Common myeloid progenitor, CD34-positive (primary cell): ENCODE data around the gene HEPH.
"Not testable (repeated sequence)": the region's sequence is repeated elsewhere in the genome, so short reads cannot be mapped to it uniquely, and the experiment has no call there.

ENCODE experiments used
- CTCF ChIA-PET: fragments of 350-600 bp; sonication (Branson Sonifier 250); formaldehyde crosslinking; loops from one replicate; lab custom pipeline; 2021; ENCODE audit warnings: antibody characterized with exemption; lab: Charles Lee
- POLR2A ChIA-PET: fragments of 350-600 bp; sonication (Branson Sonifier 250); formaldehyde crosslinking; loops from one replicate; lab custom pipeline; 2021; ENCODE audit warnings: antibody characterized with exemption; lab: Charles Lee
- DNase-seq, 3 donors: peaks; one replicate each; pipeline versions ENCODE4 v3.0.0 to v3.0.0-alpha.2; 2013
- H3K27ac ChIP-seq, 2 experiments: 1 replicate in 1 of 2; 2 replicates in 1 of 2; pipeline ENCODE4 v1.7.0; 2013; ENCODE audit warnings: inconsistent platforms in 2 of 2, low read length in 2 of 2, mild to moderate bottlenecking in 2 of 2, low read depth in 1 of 2, moderate library complexity in 1 of 2; ENCODE audit not compliant: severe bottlenecking in 2 of 2, insufficient read depth in 1 of 2, poor library complexity in 1 of 2
- H3K27me3 ChIP-seq, 5 experiments: replicated peaks in 2 of 5; 1 replicate in 3 of 5; 2 replicates in 2 of 5; pipeline versions ENCODE4 v1.6.1 to v1.7.0; 2013; ENCODE audit warnings: low read length in 4 of 5, mild to moderate bottlenecking in 2 of 5, moderate library complexity in 2 of 5, inconsistent platforms in 1 of 5; ENCODE audit not compliant: insufficient read depth in 5 of 5, control insufficient read depth in 4 of 5
- H3K36me3 ChIP-seq, 4 experiments: 1 replicate in 2 of 4; 2 replicates in 2 of 4; pipeline versions ENCODE4 v1.6.1 to v1.7.0; 2013; ENCODE audit warnings: low read length in 3 of 4, control low read depth in 1 of 4, mild to moderate bottlenecking in 1 of 4; ENCODE audit not compliant: control insufficient read depth in 4 of 4, insufficient read depth in 4 of 4
- H3K4me1 ChIP-seq, 4 experiments: 1 replicate in 3 of 4; 2 replicates in 1 of 4; pipeline versions ENCODE4 v1.6.1 to v1.7.1; 2013; ENCODE audit warnings: low read length in 3 of 4, mild to moderate bottlenecking in 3 of 4, control low read depth in 1 of 4, inconsistent platforms in 1 of 4, moderate library complexity in 1 of 4; ENCODE audit not compliant: control insufficient read depth in 4 of 4, insufficient read depth in 4 of 4; ENCODE audit errors: control extremely low read depth in 1 of 4
- H3K4me3 ChIP-seq, 7 experiments: 1 replicate in 4 of 7; 2 replicates in 3 of 7; pipeline versions ENCODE4 v1.5.1 to v1.7.0; 2013; ENCODE audit warnings: mild to moderate bottlenecking in 7 of 7, low read length in 6 of 7, moderate library complexity in 6 of 7, inconsistent platforms in 2 of 7, low read depth in 2 of 7, control low read depth in 1 of 7; ENCODE audit not compliant: insufficient read depth in 4 of 7, control insufficient read depth in 1 of 7; ENCODE audit errors: extremely low read depth in 1 of 7
- H3K9me3 ChIP-seq, 5 experiments: 1 replicate in 4 of 5; 2 replicates in 1 of 5; pipeline versions ENCODE4 v1.6.1 to v1.7.1; 2013; ENCODE audit warnings: low read length in 4 of 5, mild to moderate bottlenecking in 2 of 5, inconsistent platforms in 1 of 5, low read depth in 1 of 5, moderate library complexity in 1 of 5; ENCODE audit not compliant: control insufficient read depth in 4 of 5, insufficient read depth in 2 of 5; ENCODE audit errors: control extremely low read depth in 1 of 5
- WGBS: methylation state at CpG from one replicate; pipeline ENCODE4 v1.1.5; 2013; ENCODE audit not compliant: insufficient coverage; 5-methylcytosine and 5-hydroxymethylcytosine counted together

Gene HEPH

GRCh38 chrX:66203114-66203513 lies 39.1 kb downstream of the HEPH start:
- POLR2A ChIA-PET = no interaction called here
- no peaks in the 10 kb centered on the region for H3K36me3 ChIP-seq
- DNase-seq = no peak
- 76% methylated on average over 3 of the region's 5 CpGs for WGBS
- no peaks in the 10 kb centered on the region for H3K9me3 ChIP-seq
- H3K4me3 ChIP-seq = no peak overlapping the region
- H3K27ac ChIP-seq = no peak overlapping the region
- H3K4me1 ChIP-seq = no peaks in the 10 kb centered on the region
- peaks cover 0 to 11% (median 0%) of the 10 kb centered on the region in 5 experiments for H3K27me3 ChIP-seq
- CTCF ChIA-PET = interaction anchor here (1.8 kb wide), 1 partner anchor 526 kb away, joined by 4 read pairs; no protein-coding TSS in a partner anchor

DNA sequence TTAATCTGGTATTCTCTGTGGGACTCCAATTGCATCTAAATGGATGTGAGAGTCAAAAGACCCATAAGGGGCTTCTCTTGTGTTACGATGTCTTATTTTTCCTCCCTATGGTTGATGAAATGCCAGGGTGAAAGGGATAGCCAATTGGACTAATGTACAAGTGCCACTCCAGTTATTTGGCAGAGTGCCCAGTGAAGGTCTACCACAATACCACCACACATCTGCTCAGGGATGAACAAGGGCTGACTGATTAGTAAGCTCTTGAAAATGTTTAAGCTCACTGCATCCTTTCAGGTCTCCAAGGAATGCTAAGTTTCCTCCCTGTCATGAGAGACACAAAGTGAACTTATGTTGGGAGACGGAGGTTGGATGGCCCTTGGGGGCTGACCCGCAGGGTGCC lies 57.8 kb downstream of the HEPH start:
- Histone ChIP-seq H3K4me3 (no peak overlapping the region), H3K4me1 (no peaks in the 10 kb centered on the region), H3K27me3 (no peaks in the 10 kb centered on the region), H3K36me3 (no peaks in the 10 kb centered on the region), H3K27ac (no peak overlapping the region), H3K9me3 (no peaks in the 10 kb centered on the region)
- WGBS = 82% methylated on average over 3 of the region's 3 CpGs
- ChIA-PET CTCF (no interaction called here), POLR2A (no interaction called here)
- peak in 2 of 3 donors; percentile 21 to 33 for DNase-seq

DNA sequence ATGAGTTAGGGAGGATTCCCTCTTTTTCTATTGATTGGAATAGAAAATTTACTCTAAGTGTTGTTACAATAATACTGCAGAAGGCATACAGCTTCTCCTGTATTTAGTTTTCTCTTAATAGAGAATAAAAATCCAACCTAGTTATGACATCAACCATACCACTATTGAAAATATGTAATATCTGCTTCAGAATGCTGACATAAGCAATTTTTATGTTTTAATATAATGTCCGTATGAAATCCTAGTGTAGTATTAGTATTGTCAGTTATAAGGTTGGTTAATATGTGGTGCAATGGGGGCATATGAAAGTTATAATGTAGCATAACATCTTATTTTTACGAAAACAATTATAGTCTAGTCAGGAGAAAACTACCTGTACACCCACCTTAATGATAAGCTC lies 68.2 kb downstream of the HEPH start:
- H3K9me3 ChIP-seq = peaks cover 0 to 3% (median 2%) of the 10 kb centered on the region in 5 experiments
- no peak overlapping the region for H3K4me3 ChIP-seq
- no peak for DNase-seq
- ChIA-PET POLR2A (no interaction called here), CTCF (no interaction called here)
- no peak overlapping the region for H3K27ac ChIP-seq
- no CpG with 5 or more reads among the region's 2 CpGs for WGBS
- H3K36me3 ChIP-seq = no peaks in the 10 kb centered on the region
- H3K27me3 ChIP-seq = no peaks in the 10 kb centered on the region
- H3K4me1 ChIP-seq = no peaks in the 10 kb centered on the region

DNA sequence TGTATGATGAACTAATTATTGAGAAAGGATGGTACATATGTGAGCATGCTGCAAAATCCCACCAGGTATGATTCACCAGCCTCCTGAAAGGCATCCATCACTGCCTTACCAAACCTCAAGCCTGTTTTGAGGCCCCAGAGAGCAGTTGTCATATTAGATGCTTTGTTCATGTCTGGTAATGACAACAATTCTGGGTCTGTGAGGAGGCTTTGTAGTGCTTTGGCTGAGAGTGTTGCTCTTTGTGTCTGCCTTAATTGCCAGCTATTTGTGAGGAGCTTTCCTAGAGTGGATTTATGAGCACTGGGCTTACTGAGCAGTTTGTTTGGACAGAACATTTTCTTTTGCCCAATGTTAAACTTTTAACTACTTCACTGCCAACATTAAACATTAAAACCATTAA lies 69.2 kb downstream of the HEPH start:
- Histone ChIP-seq H3K36me3 (no peaks in the 10 kb centered on the region), H3K4me1 (no peaks in the 10 kb centered on the region), H3K27ac (no peak overlapping the region), H3K9me3 (peaks cover 0 to 3% (median 0%) of the 10 kb centered on the region in 5 experiments), H3K27me3 (no peaks in the 10 kb centered on the region), H3K4me3 (no peak overlapping the region)
- DNase-seq = no peak
- ChIA-PET POLR2A (no interaction called here), CTCF (no interaction called here)

DNA sequence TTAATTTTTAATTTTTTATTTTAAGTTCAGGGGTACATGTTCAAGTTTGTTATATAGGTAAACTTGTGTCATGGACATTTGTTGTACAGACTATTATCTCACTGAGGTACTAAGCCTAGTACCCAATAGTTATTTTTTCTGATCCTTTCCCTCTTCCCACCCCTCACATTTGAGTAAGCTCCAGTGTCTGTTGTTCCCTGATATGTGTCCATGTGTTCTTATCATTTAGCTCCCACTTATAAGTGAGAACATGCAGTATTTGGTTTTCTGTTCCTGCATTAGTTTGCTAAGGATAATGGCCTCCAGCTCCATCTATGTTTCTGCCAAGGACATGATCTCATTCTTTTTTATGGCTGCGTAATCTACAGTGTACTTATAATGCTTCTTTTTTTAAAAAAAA lies 69.9 kb downstream of the HEPH start:
- H3K27me3 ChIP-seq, H3K4me1 ChIP-seq, H3K27ac ChIP-seq, DNase-seq, H3K9me3 ChIP-seq, H3K4me3 ChIP-seq, POLR2A ChIA-PET, H3K36me3 ChIP-seq, CTCF ChIA-PET: not testable (repeated sequence)
- no CpG with 5 or more reads among the region's 1 CpG for WGBS

DNA sequence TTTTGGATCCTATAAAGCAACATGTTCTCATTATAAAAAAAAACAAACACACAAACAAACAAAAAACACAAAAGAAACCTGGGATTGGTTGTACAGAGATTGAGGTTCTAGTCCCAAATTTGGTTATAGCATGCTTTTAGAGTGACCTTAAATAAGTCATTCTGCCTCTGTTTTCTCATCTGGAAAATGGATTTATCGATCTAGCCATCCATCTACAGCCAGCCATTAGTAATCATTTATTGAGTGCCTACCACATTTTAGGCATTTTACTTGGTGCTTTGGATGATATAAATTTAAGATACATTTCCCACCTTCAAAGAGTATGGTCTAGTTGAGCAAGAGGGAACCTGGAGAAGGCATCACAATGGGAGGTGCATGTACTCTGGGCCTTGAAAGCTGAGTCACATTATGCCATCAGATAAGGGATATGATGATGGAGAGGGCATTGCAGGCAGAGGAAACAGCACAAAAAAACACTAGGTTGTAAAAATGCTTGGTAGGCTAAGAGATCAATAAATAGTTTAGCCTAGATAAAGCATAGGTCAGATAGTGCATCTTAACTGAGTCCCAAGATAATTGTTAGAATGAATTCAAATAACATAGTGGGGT lies 91.4 kb downstream of the HEPH start:
- H3K36me3 ChIP-seq = no peaks in the 10 kb centered on the region
- H3K4me1 ChIP-seq = no peaks in the 10 kb centered on the region
- no CpG with 5 or more reads among the region's 1 CpG for WGBS
- no peaks in the 10 kb centered on the region for H3K9me3 ChIP-seq
- H3K27ac ChIP-seq = no peak overlapping the region
- H3K27me3 ChIP-seq = no peaks in the 10 kb centered on the region
- no peak overlapping the region for H3K4me3 ChIP-seq
- ChIA-PET POLR2A (no interaction called here), CTCF (no interaction called here)
- no peak for DNase-seq

DNA sequence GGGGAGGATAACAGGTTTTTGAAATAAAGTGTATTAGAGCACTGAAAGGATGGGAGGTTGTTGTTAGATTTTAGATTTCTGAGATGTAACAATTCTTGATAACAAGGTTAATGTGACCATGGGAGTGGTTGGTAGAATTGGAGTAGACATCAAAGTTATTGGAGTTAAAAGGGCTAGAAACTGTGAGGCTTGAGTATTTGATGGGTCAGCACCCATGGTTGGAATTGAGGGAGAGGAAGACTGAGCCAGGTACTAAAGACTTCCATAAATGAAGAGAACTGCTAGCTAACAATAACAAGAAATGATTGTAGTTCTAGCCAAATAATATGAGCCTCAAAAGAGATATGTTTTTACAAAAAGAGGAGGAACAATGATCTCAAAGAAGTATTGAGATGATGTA lies 98.8 kb downstream of the HEPH start:
- no peak overlapping the region for H3K27ac ChIP-seq
- H3K36me3 ChIP-seq = no peaks in the 10 kb centered on the region
- peaks cover 0 to 1% (median 0%) of the 10 kb centered on the region in 5 experiments for H3K9me3 ChIP-seq
- H3K4me3 ChIP-seq = no peak overlapping the region
- ChIA-PET CTCF (no interaction called here), POLR2A (no interaction called here)
- no peaks in the 10 kb centered on the region for H3K27me3 ChIP-seq
- H3K4me1 ChIP-seq = no peaks in the 10 kb centered on the region
- DNase-seq = no peak
